ENCODE measurements around the gene ASXL3. TPM values are rescaled to one million over a fixed set of nuclear protein-coding genes. Genes with fewer than 3 reads are reported as not detected.

The ASXL3 gene
- total and polyA plus RNA-seq, 10 of the 15 experiments (the other 5 are each of a cell fraction or from before 2014, with no cell fraction given): 0.15 TPM; not detected in 9

DNA sequence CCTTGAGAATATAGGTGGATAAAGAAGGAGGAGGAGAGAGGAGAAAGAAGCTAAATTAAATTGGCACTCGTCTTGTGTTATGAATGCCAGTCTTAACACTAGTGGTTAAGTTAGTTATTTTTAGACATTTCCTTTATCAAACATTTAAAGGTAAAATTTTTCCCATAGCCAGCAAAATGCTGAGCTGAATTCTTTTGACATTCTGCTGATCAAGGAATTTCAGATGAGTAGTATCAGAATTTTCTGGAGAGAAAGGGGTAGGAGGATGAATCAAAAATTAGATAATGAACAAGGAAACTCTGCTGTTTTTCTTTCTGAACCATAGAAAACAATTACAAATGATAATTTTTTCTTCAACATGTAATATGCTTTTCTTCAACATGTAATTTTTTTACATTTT, 52.5 kb downstream of the ASXL3 start:
- H3K27me3 ChIP-seq (replicated peaks in 1 of 2; ENCODE audit: control insufficient read depth in 2 of 2, insufficient read depth in 2 of 2, low read length in 1 of 2): no peaks in the 10 kb centered on the region
- in situ Hi-C loops (cut with MboI): no loop called here
- TF ChIP-seq ZNF592 (IDR thresholded peaks at IDR 0.05): no peak
- TF ChIP-seq CHD1 (IDR thresholded peaks at IDR 0.05; ENCODE audit: low read depth, low read length): no peak
- no peak for TF ChIP-seq DPF2 (IDR thresholded peaks at IDR 0.05)
- TF ChIP-seq HCFC1 (IDR thresholded peaks at IDR 0.05; ENCODE audit: low read length): no peak
- TF ChIP-seq CBX5 (IDR thresholded peaks at IDR 0.05; ENCODE audit: low read depth): no peak
- TF ChIP-seq STAT1 (conservative IDR thresholded peaks at IDR 0.05): no peak
- TF ChIP-seq TCF12 (IDR thresholded peaks at IDR 0.05; ENCODE audit: low read depth, low read length): no peak
- no peak for TF ChIP-seq PKNOX1 (IDR thresholded peaks at IDR 0.05)
- no peak for FAIRE-seq
- no peak overlapping the region for H3K9ac ChIP-seq (ENCODE audit: control insufficient read depth, insufficient read depth, low read length)
- no peak overlapping the region for H3K4me2 ChIP-seq (ENCODE audit: control insufficient read depth, insufficient read depth)
- no peak overlapping the region for H3K4me3 ChIP-seq
- H3K27ac ChIP-seq (ENCODE audit: control insufficient read depth, insufficient read depth): no peak overlapping the region
- H3K9me3 ChIP-seq (replicated peaks; ENCODE audit: control insufficient read depth, insufficient read depth, low read length): no peaks in the 10 kb centered on the region
- RAD21 ChIA-PET (ENCODE audit: unreplicated experiment): no interaction called here
- CTCF ChIA-PET: no interaction called here
- SMC1A ChIA-PET (ENCODE audit: uncharacterized antibody, unreplicated experiment): no interaction called here
- BruUV-seq (replicated peaks): no TSS peak
- no peaks in the 10 kb centered on the region for H3K36me3 ChIP-seq (ENCODE audit: control insufficient read depth in 2 of 2, insufficient read depth in 2 of 2, low read length in 1 of 2)
- no peak overlapping the region for H2AFZ ChIP-seq (ENCODE audit: control insufficient read depth, low read depth, low read length)
- POLR2A ChIA-PET: no interaction called here
- no peaks in the 10 kb centered on the region for H4K20me1 ChIP-seq (ENCODE audit: control insufficient read depth, insufficient read depth)
- no peak for ATAC-seq
- H3K4me1 ChIP-seq (ENCODE audit: control insufficient read depth, insufficient read depth, low read length): no peaks in the 10 kb centered on the region
- H3K79me2 ChIP-seq (ENCODE audit: control insufficient read depth, insufficient read depth, low read length): no peaks in the 10 kb centered on the region
- WGBS (ENCODE audit: insufficient coverage, insufficient replicate concordance, low lambda C conversion rate, missing lambda C conversion rate): 0% methylated on average over 1 of the region's 1 CpG
- intact Hi-C loops (cut with micrococcal nuclease; ENCODE audit: unreplicated experiment): no loop called here
- DNase-seq (ENCODE audit: low read depth, low spot score): no peak

All from GM12878 (cell line).